ENCODE data around the gene RBMS3.
"Not testable (repeated sequence)": the region's sequence is repeated elsewhere in the genome, so short reads cannot be mapped to it uniquely, and the experiment has no call there.

The RBMS3 gene

GRCh38 chr3:29430558-29430971 lies 149.7 kb downstream of the RBMS3 start:
- DNase-seq (ENCODE audit: low read depth): peak; percentile 64

GRCh38 chr3:29436612-29437323 lies 155.9 kb downstream of the RBMS3 start:
- no peak for DNase-seq (ENCODE audit: low read depth)

- no peak for DNase-seq (ENCODE audit: low read depth)
These were observed 157.7 kb downstream of the RBMS3 start for GRCh38 chr3:29438580-29438979.

- no peak for DNase-seq (ENCODE audit: low read depth)
These were observed 159.8 kb downstream of the RBMS3 start for GRCh38 chr3:29440413-29441305.

- DNase-seq (ENCODE audit: low read depth): no peak
These were observed 160.6 kb downstream of the RBMS3 start for GRCh38 chr3:29441422-29441821.

GRCh38 chr3:29447946-29448627 lies 167.2 kb downstream of the RBMS3 start:
- no peak for DNase-seq (ENCODE audit: low read depth)

- DNase-seq (ENCODE audit: low read depth): no peak
These were observed 171.0 kb downstream of the RBMS3 start for GRCh38 chr3:29451920-29452319.

GRCh38 chr3:29452934-29453283 lies 172.0 kb downstream of the RBMS3 start:
- no peak for DNase-seq (ENCODE audit: low read depth)

- no peak for DNase-seq (ENCODE audit: low read depth)
These were observed 172.6 kb downstream of the RBMS3 start for GRCh38 chr3:29453284-29454001.

GRCh38 chr3:29454161-29454611 lies 173.3 kb downstream of the RBMS3 start:
- no peak for DNase-seq (ENCODE audit: low read depth)

- no peak for DNase-seq (ENCODE audit: low read depth)
These were observed 176.0 kb downstream of the RBMS3 start for GRCh38 chr3:29456901-29457300.

GRCh38 chr3:29463304-29463703 lies 182.4 kb downstream of the RBMS3 start:
- DNase-seq (ENCODE audit: low read depth): no peak

- peak; percentile 25 for DNase-seq (ENCODE audit: low read depth)
These were observed 185.0 kb downstream of the RBMS3 start for GRCh38 chr3:29465836-29466235.

GRCh38 chr3:29466442-29466841 lies 185.6 kb downstream of the RBMS3 start:
- no peak for DNase-seq (ENCODE audit: low read depth)

GRCh38 chr3:29468187-29468586 lies 187.3 kb downstream of the RBMS3 start:
- no peak for DNase-seq (ENCODE audit: low read depth)

GRCh38 chr3:29473481-29474170 lies 192.8 kb downstream of the RBMS3 start:
- not testable (repeated sequence) for DNase-seq (ENCODE audit: low read depth)

- no peak for DNase-seq (ENCODE audit: low read depth)
These were observed 194.5 kb downstream of the RBMS3 start for GRCh38 chr3:29475305-29475840.

GRCh38 chr3:29475854-29476253 lies 195.0 kb downstream of the RBMS3 start:
- no peak for DNase-seq (ENCODE audit: low read depth)

- DNase-seq (ENCODE audit: low read depth): peak; percentile 34
These were observed 197.7 kb downstream of the RBMS3 start for GRCh38 chr3:29478611-29479010.

GRCh38 chr3:29481249-29481648 lies 200.4 kb downstream of the RBMS3 start:
- DNase-seq (ENCODE audit: low read depth): no peak
